GM19452 (cell line): ENCODE results near the gene FAM135A.
"Not testable (repeated sequence)": the region's sequence is repeated elsewhere in the genome, so short reads cannot be mapped to it uniquely, and the experiment has no call there.

Experiments used
- ATAC-seq: cut with Tn5 transposase; IDR thresholded peaks from one replicate; pipeline ENCODE4 v1.9.1; 2021; ENCODE audit not compliant: unreplicated experiment

FAM135A gene

DNA sequence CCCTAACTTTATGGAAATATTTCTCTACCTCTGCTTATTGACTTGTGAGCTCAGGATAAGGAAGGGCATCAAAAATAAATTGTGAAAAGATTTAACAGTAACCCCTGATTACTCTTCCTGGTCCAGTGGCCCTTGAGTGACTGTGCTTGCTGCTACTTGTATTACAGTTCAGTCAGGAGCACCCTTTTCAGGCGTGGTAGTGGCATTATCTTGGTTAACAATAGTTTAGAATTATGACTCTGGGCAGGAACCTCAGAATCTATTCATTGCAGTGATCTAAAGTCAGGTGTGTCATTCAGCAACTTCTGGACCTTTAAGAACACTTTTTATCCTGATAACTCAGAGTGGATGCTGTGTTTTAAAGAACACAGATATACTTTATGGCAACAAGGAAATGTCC is 43.4 kb downstream of the FAM135A start:
- ATAC-seq, result no peak

DNA sequence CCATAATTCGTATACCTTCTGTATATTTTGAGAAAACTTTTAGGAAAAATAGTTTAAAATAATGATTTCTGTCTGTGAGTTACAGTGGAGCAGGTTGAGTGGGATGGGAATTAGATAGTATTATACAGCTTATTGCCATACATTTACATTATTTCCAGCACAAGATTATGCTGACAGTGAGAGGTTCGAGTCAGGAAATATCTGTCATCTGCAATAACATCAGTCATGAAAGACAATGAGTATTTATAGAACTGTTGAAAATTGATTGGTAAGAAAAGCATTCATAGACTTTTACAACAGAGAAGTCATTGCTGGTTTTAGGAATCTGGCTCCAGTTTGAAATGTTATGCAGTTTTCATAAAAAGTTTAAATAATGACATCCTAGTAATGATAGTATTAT is 45.9 kb downstream of the FAM135A start:
- ATAC-seq, result no peak

GRCh38 chr6:70459699-70460098 is 46.4 kb downstream of the FAM135A start:
- not testable (repeated sequence) for ATAC-seq

DNA sequence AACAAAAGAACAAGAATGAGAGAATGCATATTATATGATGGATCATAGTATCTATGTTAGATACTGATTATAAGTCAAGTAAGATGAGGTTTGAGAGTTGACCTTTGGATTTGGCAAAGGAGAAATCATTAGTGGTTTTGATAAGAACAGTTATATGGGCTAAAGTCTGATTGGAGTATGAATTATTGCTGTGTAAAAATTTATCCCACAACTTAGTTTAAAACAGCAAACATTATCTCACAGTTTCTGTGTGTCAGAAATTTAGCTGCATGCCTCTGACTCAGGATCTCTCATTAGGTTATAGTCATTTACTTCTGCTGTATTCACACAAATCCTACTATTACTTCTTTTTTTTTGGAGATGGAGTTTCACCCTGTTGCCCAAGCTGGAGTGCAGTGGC is 56.7 kb downstream of the FAM135A start:
- no peak for ATAC-seq

DNA sequence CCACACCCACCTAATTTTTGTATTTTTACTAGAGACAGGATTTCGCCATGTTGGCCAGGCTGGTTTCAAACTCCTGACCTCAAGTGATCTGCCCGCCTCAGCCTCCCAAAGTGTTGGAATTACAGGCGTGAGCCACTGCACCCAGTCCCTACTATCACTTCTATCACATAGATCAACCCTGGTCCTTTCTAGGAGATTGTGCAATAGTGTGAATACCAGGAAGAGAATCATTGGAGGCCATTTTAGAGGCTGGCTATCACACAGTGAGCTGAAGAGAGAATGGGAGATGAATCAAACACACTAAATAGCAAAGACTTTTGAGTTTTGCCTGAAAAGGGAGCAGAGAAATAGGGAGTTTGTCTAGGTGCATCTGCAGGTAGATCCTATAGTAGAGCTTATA is 57.2 kb downstream of the FAM135A start:
- not testable (repeated sequence) for ATAC-seq

DNA sequence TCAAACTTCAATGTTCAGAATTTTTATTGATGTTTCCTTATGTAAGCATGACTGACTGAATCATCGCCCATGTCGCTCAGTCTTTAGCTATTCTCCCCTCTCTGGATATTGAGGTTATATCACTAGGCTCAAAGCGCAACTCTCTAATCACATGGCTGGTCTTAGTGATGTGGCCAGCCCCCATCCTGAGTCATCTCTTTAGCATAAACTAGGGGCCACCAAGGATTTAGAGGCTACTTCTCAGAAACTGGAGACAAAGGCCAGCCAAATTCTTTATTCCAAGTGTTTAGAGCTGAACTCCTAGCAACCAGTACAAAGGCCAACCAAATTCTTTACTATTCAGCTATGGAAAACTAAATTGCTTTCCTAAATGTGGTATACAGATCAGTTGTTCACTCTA is 61.4 kb downstream of the FAM135A start:
- no peak for ATAC-seq

DNA sequence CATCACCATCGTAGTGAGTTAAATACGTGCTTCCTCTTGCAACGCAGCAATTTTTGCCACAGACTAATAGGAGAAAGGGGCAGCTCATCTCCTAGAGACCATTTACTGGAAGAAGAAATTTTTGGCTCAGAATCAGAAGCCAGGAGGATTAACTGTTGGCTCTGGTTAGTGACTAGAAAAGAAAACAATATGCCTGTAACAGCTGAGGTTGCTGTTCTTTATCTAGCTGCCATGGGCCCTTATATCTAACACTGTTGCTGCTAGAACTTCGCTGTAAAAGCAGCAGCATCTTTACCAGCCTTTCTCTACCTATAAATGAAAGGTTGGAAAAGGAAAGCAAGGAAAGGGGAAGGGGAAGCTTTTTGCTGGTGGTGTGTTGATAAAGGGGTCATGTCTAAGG is 65.9 kb downstream of the FAM135A start:
- ATAC-seq, result no peak

DNA sequence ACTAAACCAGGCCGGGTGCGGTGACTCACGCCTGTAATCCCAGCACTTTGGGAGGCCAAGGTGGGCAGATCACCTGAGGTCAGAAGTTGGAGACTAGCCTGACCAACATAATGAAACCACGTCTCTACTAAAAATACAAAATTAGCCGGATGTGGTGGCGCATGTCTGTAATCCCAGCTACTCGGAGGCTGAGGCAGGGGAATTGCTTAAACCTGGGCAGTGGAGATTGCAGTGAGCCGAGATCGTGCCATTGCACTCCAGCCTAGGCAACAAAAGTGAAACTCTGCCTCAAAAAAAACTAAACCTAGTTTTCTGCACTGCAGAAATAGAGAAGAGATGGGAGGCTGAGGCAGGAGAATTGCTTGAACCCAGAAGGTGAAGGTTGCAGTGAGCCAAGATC is 73.3 kb downstream of the FAM135A start:
- not testable (repeated sequence) for ATAC-seq

GRCh38 chr6:70489364-70489763 is 76.1 kb downstream of the FAM135A start:
- ATAC-seq, result no peak

- ATAC-seq, result no peak
Observed at GRCh38 chr6:70494833-70495232, 81.5 kb downstream of the FAM135A start.

- not testable (repeated sequence) for ATAC-seq
Observed at GRCh38 chr6:70495790-70496189, 82.5 kb downstream of the FAM135A start.

DNA sequence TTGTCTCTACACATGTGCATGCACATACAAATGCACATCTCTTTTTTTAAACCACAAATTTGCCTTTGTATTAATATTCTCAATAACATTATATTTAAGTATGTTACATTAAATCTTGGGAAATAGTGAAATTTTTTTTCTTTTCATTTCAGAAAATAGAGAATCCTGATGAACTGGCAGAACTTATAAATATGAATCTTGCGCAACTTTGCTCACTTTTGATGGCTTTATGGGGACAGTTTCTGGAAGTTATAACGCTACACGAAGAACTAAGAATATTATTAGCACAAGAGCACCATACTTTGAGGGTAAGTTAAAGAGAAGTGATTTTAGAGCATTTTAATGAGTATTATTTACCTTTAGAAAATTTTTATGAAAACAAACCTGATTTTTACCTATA is 89.2 kb downstream of the FAM135A start:
- no peak for ATAC-seq

GRCh38 chr6:70503813-70504465 is 90.6 kb downstream of the FAM135A start:
- no peak for ATAC-seq

- no peak for ATAC-seq
Observed at GRCh38 chr6:70506321-70506720, 93.0 kb downstream of the FAM135A start.

DNA sequence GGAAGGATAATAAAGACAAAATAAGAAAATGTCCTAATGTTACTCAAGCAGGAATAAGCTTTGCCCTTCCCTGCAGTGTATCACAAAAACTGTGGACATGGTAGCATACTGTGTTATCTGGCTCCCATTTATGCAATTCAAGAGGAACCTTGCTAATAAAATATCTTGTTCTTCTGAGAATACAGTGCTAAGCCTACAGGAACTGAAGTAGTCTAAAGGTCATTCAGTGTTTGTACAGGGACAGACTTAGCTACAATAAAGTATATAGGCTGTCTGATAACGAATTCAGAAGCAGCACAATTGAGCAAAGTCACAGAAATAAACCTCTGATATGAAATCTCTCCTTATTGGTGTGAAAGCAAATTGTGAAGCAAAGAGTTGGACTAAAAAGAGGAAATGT is 93.9 kb downstream of the FAM135A start:
- no peak for ATAC-seq

DNA sequence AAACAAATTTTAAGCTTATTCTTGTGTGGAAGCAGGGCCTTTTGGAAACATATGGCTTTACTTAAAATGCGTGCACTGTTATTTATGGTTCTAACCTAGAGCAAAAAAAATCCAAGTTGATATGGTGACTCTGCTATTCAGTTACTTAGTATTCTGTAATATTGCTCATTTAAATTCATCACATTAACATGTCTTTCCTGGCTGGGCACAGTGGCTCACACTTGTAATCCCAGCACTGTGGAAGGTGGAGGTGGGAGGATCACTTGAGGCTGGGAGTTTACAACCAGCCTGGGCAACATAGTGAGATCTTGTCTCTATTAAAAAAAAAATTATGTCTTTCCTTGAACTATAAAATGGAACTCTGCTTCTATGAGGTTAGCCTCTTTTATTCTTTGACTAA is 95.6 kb downstream of the FAM135A start:
- ATAC-seq, result no peak

GRCh38 chr6:70510600-70510999 is 97.3 kb downstream of the FAM135A start:
- ATAC-seq, result no peak

- no peak for ATAC-seq
Observed at GRCh38 chr6:70518723-70519122, 105.4 kb downstream of the FAM135A start.

- ATAC-seq, result no peak
Observed at GRCh38 chr6:70520575-70520974, 107.3 kb downstream of the FAM135A start.

GRCh38 chr6:70524721-70525286 is 111.5 kb downstream of the FAM135A start:
- ATAC-seq, result no peak

DNA sequence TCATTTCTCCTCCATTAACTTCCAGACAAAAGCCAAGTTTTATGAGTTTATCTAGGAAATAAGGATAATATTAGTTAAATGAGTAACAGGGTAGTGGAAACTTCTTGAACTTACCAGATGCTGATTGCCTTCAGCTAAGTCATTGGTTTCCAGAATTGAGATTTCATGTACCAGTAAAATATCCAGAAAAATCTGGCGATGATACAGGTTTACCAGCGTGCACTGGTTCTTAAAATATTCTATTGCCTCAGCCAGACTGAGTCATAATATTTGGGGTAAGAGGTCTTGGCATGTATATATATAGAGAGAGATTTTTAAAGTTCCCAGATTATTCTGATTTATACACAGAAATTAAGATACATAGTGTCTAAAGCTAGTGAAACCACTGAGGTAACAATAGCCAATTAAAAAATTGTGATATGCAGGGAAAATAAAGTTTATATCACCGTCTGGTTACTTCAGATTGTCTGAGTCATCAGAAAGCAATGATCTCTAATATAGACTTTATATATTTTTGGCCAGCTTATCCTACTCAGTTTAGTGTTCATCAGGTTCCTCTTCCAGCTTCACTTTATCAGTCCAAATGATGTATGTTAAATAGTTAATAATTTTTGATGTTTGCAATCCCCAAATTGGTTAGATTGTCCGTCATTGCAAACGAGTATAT is 113.9 kb downstream of the FAM135A start:
- no peak for ATAC-seq

DNA sequence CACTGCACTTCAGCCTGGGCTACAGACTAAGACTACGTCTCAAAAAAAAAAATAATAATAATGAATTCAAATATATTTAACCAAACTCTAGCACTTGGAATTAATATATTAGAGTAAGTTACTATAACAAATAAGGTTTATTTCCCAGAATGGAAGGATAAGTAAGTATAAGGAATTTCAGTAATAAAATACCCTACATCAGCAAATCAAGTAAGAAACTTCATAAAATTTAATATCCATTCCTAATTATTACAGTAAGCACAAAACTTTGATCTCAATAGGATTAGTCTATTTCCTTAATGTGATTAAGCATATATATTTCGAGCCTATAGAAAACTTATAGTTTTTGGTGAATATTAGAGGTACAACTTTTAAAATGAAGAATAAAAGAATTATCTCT is 116.7 kb downstream of the FAM135A start:
- no peak for ATAC-seq

DNA sequence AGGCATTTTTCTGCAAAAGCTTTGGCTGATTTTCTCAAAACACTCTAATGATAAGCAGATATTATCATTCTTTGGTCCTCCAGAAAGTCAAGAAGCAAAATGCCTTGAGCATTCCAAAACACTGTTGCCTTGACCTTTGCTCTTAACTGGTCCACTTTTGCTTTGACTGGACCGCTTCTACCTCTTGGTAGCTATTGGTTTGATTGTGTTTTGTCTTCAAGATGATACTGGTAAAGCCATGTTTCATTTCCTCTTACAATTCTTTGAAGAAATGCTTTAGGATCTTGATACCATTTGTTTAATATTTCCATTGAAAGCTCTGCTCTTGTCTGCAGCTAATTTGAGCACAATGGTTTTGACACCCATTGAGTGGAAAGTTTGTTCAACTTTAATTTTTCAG is 117.8 kb downstream of the FAM135A start:
- no peak for ATAC-seq
